ENCODE measurements around the gene ZNF654. TPM values are rescaled to one million over a fixed set of nuclear protein-coding genes. Genes with fewer than 3 reads are reported as not detected.

Gene ZNF654
- total and polyA plus RNA-seq, 9 of the 15 experiments (the other 6 are each of a cell fraction or from before 2014, with no cell fraction given) = 2.4 to 8.6 (median 5.1) TPM

GRCh38 chr3:88112289-88112688 is 53.2 kb downstream of the ZNF654 start:
- ChIA-PET POLR2A (no interaction called here), CTCF (ENCODE audit: low intra/inter-chr PET ratio) (no interaction called here)
- Histone ChIP-seq H3K36me3 (ENCODE audit: control insufficient read depth, insufficient read depth, low read length) (peaks cover 33% of the 10 kb centered on the region; the same call in 2 of the 3 replicates), H3K4me1 (replicated peaks in 1 of 2; ENCODE audit: control insufficient read depth in 2 of 2, insufficient read depth in 2 of 2, low read length in 2 of 2) (no peaks in the 10 kb centered on the region; a peak in 1 of 5 replicates), H3K9me1 (ENCODE audit: control insufficient read depth, insufficient read depth, low read length) (no peaks in the 10 kb centered on the region), H3K9ac (ENCODE audit: insufficient read depth in 1 of 2, low read depth in 2 of 2, low read length in 2 of 2) (no peak overlapping the region), H3K27ac (ENCODE audit: extremely low read depth, low read depth, low read length) (no peak overlapping the region), H3K27me3 (ENCODE audit: control insufficient read depth in 2 of 2, insufficient read depth in 2 of 2, low read length in 2 of 2) (no peaks in the 10 kb centered on the region), H2AFZ (ENCODE audit: low read depth, low read length) (no peak overlapping the region), H3K4me3 (no peak overlapping the region), H4K20me1 (replicated peaks; ENCODE audit: control insufficient read depth, insufficient read depth, low read length) (no peaks in the 10 kb centered on the region), H3K79me2 (ENCODE audit: control insufficient read depth, insufficient read depth, low read length) (peaks cover 15% of the 10 kb centered on the region; the same call in 2 of the 3 replicates), H3K9me3 (replicated peaks; ENCODE audit: control insufficient read depth, insufficient read depth, low read depth, low read length) (no peaks in the 10 kb centered on the region), H3K4me2 (ENCODE audit: insufficient read depth, low read length) (no peak overlapping the region)
- ATAC-seq (no peak), DNase-seq (ENCODE audit: extremely low read depth in 1 of 4, low spot score in 3 of 4) (no peak), FAIRE-seq (no peak)
- intact Hi-C loops (cut with micrococcal nuclease) (loop anchor here (2.0 to 10.0 kb wide), 3 partner anchors 53 to 850 kb away; partner anchors contain the start of genes CGGBP1 and ZNF654), in situ Hi-C loops (cut with MboI) (no loop called here)
- no peak for TF ChIP-seq AFF4 (CRISPR knock-in tag; IDR thresholded peaks at IDR 0.05)
- WGBS (ENCODE audit: insufficient coverage, low coverage, missing lambda C conversion rate) = 100% methylated on average over 1 of the region's 1 CpG
- no TSS peak for BruUV-seq (replicated peaks)

Data from K562 (cell line).